Right lobe of liver (tissue), 4 donors: ENCODE data around the gene ASF1B.

Source experiments
- CTCF ChIP-seq, 4 donors: fragments of 200-600 bp in 3 of 4; fragments of 450-650 bp in 1 of 4; IDR thresholded peaks; one replicate each; pipeline versions ENCODE4 v1.5.1 to v1.8.0; 2016 to 2022; ENCODE audit warnings: antibody characterized with exemption in 4 of 4, mild to moderate bottlenecking in 2 of 4
- POLR2A ChIP-seq: fragments of 450-650 bp; IDR thresholded peaks from one replicate; pipeline ENCODE4 v1.6.1; 2017; ENCODE audit warnings: antibody characterized with exemption, mild to moderate bottlenecking
- donor health status: DM: no; HTN: no; CAD: no.
- donor health status: DM: no; HTN: no; CAD: no.
- donor health status: DM: no; HTN: yes; CAD: no.

DNA sequence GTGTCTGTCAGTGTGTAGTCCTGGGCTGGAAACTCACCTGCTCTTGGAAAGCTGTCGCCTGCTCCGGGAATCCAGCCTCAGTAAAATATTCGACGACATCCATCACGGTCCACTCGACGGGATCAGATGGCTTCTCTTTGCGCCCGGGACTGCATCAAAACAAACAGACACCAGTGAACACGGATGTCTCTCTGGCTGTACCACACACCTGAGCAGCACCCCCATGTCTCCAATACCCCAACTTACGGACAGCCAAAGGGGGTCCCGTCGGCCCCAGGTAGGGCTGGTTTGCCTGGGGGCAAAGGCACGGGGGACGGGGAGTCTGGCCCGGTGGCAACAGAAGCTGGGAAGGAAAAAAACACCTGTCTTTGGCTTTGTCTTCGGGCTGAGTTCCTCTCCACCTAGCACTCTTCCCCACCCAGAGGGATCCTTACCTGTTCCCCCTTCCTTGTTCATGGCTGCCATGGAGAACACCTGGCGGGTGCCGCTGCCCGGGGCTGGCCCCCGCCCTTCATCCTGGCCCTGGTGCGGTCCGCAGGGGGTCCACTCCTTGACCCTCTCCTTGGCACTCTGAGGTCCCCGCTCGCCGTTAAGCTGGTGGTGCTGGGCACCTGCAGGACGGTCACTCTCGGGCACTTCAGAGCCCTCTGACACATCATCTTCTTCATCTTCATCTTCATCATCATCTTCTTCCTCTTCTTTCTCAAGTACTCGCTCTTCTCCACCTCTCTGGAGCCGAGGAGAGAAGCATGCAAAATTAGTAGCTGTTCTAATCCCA lies 47.6 kb downstream of the ASF1B start:
- TF ChIP-seq POLR2A (no peak), CTCF (IDR thresholded peaks at IDR 0.05) (no peak)
